PFSK-1 (cell line): ENCODE measurements around the gene CPLX1.

Source experiments
- FOXP2 ChIP-seq: optimal IDR thresholded peaks from 2 replicates; pipeline ENCODE3; 2011; ENCODE audit warnings: borderline replicate concordance, control low read depth, inconsistent platforms; ENCODE audit not compliant: insufficient read depth; ENCODE audit errors: extremely low read length, extremely low read depth
- POLR2AphosphoS5 ChIP-seq: IDR thresholded peaks from 2 replicates; pipeline ENCODE4 v1.6.1; 2012; ENCODE audit warnings: low read depth, mild to moderate bottlenecking, control low read depth, low read length, moderate library complexity
- REST ChIP-seq, 2 experiments: IDR thresholded peaks; 2 replicates each; pipeline versions ENCODE4 v1.6.1 to v1.8.0; 2011 to 2012; ENCODE audit warnings: low read depth in 2 of 2, low read length in 2 of 2, control low read depth in 1 of 2, inconsistent platforms in 1 of 2, mild to moderate bottlenecking in 1 of 2, moderate library complexity in 1 of 2; ENCODE audit not compliant: insufficient read depth in 1 of 2
- SIN3A ChIP-seq: IDR thresholded peaks from 2 replicates; pipeline ENCODE4 v1.6.1; 2012; ENCODE audit warnings: mild to moderate bottlenecking, low read length, moderate library complexity, borderline replicate concordance; ENCODE audit not compliant: insufficient read depth
- TAF1 ChIP-seq: IDR thresholded peaks from 2 replicates; pipeline ENCODE4 v1.6.1; 2012; ENCODE audit warnings: low read length, control low read depth, borderline replicate concordance; ENCODE audit not compliant: insufficient read depth

The CPLX1 gene

GRCh38 chr4:749698-750666 lies 75.9 kb downstream of the CPLX1 start:
- TF ChIP-seq FOXP2, result no peak
- no peak for TF ChIP-seq TAF1
- TF ChIP-seq REST (IDR thresholded peaks at IDR 0.05; ENCODE audit: insufficient read depth in 1 of 2, low read depth in 2 of 2, low read length in 2 of 2), result no peak
- no peak for TF ChIP-seq SIN3A
- no peak for TF ChIP-seq POLR2AphosphoS5

GRCh38 chr4:748461-748860 lies 77.5 kb downstream of the CPLX1 start:
- TF ChIP-seq SIN3A (no peak), TAF1 (no peak), REST (IDR thresholded peaks at IDR 0.05; ENCODE audit: insufficient read depth in 1 of 2, low read depth in 2 of 2, low read length in 2 of 2) (no peak), POLR2AphosphoS5 (no peak), FOXP2 (no peak)

GRCh38 chr4:747546-748170 lies 78.3 kb downstream of the CPLX1 start:
- TF ChIP-seq FOXP2 (no peak), POLR2AphosphoS5 (no peak), REST (IDR thresholded peaks at IDR 0.05; ENCODE audit: insufficient read depth in 1 of 2, low read depth in 2 of 2, low read length in 2 of 2) (no peak), TAF1 (no peak)

GRCh38 chr4:744212-744841 lies 81.6 kb downstream of the CPLX1 start:
- TF ChIP-seq REST (IDR thresholded peaks at IDR 0.05; ENCODE audit: insufficient read depth in 1 of 2, low read depth in 2 of 2, low read length in 2 of 2), result no peak
- TF ChIP-seq POLR2AphosphoS5, result no peak
- no peak for TF ChIP-seq FOXP2
- no peak for TF ChIP-seq SIN3A
- TF ChIP-seq TAF1, result no peak
